GM23248 (cell line): ENCODE results near the gene ASCL1.

Experiments used
- EZH2 ChIP-seq: fragments of 200-600 bp; sonication (generic); IDR thresholded peaks from 2 replicates; pipeline ENCODE4 v1.6.1; 2018; ENCODE audit warnings: antibody characterized with exemption, mild to moderate bottlenecking; ENCODE audit not compliant: insufficient read depth, poor library complexity, severe bottlenecking
- EZH2phosphoT487 ChIP-seq: fragments of 200-600 bp; sonication (generic); IDR thresholded peaks from 2 replicates; pipeline ENCODE4 v1.6.1; 2018; ENCODE audit warnings: antibody characterized with exemption, moderate library complexity, mild to moderate bottlenecking, low read depth; ENCODE audit not compliant: insufficient read depth

- TF ChIP-seq EZH2, result no peak
- no peak for TF ChIP-seq EZH2phosphoT487
These were observed 37.2 kb upstream of the ASCL1 start for GRCh38 chr12:102920271-102920670.
